CD4-positive, alpha-beta T cell treated with Interleukin-4 for 1 hour (primary cell): Measurements from ENCODE around the gene EXD1.
"Not testable (repeated sequence)": the region's sequence is repeated elsewhere in the genome, so short reads cannot be mapped to it uniquely, and the experiment has no call there.

ENCODE experiments used
- DNase-seq, 2 donors: peaks; one replicate each; pipeline ENCODE4 v3.0.0-alpha.2; 2020 to 2022

The EXD1 gene

DNA sequence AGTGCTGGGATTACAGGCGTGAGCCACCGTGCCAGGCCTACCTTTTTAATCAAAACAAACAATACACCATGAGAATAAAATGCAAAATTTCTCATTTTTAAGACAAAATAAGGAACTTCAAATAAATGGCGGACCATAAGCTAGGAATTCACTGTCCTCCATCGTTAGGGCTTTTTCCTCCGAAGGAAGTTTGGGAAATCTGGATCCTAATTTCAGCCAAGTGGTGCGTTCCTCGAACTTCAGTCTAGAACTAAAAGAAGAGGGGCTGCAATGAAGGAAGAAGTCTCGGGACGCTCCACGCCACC, 260 bp downstream of the EXD1 start:
- no peak for DNase-seq

DNA sequence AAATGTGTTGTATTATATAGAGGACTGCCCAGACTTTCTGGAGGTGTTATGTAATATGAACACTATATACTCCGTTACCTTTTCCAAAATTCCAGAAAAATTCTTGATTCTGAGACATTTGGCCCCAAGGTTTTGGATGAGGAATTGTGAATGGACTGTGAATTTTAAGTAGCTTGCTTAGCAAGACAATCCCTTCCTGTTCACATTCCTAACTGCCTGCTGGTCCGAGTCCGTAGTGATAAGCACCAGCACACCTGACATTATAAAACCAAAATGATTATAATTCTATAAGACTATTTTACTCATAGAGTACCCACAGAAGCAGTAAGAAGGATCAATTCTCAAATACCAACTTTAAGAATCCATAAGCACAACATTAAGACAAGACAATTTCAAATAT, 11.2 kb downstream of the EXD1 start:
- no peak for DNase-seq

DNA sequence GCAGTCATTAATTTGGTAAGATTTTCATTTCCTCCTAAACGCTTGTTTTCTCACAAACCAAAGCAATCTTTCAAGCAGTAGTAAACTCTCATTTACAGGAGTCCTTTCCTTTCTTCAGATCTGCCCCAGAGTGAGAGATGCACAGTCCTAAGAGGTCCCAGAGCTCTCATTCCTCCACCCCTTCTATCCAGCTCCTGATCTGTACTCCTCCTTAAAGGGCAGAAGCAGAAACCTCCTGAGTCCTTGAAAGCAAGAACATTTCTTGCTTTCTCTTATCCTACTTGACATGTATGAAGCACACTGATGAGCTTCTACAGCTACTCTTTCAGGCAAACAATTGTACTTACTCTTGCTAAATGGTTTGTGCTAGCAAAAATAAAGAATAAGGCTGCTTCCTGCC, 11.7 kb downstream of the EXD1 start:
- no peak for DNase-seq

DNA sequence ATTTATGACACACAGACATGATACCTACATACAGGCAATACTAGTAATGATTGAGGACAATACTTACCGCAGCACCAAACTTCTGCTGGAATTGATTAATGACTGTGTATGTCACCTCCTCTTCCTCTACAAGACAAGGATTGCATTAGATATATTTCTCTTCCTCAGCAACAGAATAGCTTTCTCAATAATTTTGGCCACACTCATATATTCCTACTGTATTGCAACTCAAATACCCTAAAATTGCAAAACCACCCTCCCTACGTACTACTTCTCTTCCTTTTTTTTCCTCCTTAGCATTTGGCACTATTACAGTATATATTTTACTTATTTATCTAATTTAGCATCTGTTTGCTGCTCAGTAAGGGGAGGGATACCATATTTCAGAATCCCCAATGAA, 14.8 kb downstream of the EXD1 start:
- no peak for DNase-seq

DNA sequence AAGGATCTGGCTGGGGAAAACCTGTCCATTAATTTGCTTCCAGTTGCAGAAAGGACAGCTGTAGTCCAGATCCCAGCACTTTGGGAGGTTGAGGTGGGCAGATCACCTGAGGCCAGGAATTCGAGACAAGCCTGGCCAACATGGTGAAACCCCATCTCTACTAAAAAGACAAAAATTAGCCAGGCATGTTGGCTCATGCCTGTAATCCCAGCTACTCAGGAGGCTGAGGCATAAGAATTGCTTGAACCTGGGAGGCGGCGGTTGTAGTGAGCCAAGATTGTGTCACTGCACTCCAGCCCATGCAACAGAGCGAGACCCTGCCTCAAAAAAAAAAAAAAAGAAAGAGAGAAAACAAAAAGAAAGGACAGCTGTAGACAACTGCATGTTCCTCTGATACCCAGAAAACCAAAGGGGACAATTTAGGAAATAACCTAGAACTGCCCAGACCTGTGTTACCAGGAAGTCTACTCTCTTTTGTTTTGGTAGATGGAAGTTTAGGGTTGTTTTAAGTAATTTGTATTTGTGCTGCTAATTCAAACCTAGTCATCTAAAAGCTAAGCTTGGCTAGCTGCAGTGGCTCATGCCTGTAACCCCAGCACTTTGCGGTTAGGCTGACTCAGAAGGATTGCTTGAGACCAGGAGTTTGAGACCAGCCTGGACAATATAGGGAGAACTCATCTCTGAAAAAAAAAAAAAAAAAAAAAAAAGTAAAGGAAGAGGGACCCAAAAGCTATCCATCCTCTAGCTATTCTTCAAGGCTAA, 22.7 kb downstream of the EXD1 start:
- DNase-seq = no peak

DNA sequence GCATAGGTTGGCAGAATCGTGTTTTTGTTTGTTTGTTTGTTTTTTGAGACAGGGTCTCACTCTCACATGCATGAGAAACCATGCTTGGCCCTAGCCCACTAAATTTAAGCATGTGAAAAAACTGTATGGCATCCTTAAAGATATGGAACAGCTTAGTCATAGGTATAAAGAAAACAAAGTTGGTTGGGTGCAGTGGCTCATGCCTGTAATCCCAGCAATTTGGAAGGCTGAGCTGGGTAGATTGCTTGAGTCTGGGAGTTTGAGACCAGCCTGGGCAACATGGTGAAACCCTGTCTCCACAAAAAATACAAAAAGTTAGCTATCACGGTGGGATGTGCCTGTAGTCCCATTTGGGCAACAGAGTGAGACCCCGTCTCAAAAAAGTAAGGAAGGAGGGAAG, 25.2 kb downstream of the EXD1 start:
- no peak for DNase-seq

DNA sequence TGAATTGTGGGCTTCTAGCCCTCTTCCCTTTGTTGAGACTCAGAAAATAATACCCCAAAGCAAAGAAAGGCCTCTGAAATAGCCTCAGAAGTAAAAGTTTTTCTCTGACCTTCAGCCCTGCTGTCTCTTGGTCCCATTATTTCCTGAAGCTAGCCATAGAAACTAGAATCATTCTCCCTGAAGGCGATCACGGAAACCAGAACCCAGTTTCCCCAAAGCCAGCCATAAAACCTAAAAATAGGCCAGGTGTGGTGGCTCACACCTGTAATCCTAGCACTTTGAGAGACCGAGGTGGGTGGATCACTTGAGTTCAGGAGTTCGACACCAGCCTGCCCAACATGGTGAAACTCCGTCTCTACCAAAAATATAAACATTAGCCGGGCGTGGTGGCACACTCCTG, 27.2 kb downstream of the EXD1 start:
- no peak for DNase-seq

DNA sequence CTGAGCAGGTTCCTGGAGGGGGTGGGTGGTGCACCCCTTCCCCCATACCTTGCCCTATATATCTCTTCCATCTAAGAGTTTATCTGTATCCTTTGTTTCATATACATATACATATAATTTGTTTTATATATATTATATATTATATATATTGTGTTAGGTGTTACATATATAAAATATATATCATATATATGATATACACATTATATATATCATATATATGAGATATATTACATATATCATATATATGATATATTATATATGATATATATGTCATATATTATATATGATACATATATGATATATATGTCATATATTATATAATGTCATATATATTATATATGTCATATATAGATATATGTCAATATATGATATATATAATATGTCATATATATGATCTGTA, 31.1 kb downstream of the EXD1 start:
- DNase-seq = no peak

DNA sequence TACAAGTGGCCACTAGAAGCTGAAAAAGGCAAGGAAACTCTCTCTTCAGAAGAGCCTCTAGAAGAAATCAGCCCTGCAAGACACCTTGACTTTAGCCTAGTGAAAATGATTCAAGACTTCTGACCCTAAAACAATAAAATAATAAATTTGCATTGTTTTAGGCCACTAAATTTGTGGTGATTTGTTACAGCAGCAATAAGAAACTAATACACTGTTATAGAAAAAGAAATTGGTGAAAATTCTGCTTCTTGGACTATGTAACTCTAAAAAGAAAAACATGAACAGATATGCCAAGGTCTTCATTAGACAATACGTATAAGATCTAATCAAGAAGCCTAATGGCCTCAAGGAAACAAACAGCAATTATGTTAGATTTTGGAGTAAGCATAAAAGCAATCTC, 36.1 kb downstream of the EXD1 start:
- DNase-seq = no peak

DNA sequence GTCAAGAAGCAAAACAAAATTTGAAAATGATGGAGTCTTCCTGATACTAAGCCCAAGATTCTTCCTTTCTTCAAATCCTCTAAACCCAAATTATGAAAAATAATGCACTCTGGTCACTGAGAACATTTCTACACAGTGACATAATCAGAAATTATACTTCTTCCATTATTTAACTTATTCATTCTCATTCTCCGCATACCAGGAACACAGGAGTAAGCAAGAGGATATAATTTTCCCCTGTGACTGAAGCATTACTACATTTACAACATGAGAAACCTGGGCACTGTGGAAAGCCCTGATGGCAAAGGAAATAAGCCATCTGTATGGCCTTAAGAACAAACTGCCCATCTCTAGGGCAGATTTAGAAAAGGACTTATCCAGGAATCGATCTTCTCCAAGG, 47.0 kb downstream of the EXD1 start:
- DNase-seq = no peak

DNA sequence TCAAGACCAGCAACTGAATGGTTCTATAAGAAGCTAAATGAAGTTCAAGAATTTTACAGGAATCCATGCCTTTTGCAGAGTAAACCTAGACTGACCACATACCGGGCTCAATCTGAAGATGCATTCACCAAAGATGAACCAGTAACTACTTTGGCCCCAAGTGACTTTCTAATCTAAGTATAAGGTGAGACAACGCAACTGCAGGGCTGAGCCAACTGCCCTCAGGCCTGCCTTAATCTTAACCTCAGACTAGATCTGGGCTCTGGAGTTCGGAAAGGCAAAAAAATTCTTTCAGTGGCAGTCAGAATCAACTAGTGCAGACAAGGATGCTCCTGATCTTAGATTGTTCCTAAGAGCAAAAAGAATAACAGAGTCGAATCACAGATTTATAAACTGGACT, 48.3 kb downstream of the EXD1 start:
- no peak for DNase-seq

DNA sequence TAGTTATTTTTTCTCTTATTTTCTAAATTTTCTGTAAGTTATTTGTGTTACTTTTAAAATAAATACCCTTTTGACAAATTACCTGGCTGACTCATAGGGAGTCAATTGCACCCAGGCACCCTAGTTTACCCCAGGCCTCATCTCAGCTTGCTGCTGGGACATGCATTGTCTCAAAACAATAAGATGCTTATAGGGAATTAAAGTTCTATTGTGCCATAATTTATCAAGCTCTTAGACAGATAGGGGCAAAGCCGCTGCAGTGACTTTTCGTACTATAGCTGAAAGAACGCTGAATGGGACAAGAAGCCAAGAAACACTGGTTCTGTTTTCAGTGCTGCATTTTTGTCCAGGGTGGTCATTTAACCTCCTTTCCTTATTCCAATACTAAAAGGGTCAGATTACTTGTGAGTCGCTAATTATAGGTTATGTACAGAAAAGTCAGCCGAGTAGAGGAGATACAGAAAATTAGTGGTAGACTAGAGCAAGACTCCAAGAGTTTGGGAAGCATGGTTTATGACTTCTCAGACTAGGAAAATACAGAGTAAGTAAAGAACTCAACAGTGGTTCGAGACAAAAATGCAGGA, 50.3 kb downstream of the EXD1 start:
- DNase-seq = no peak

DNA sequence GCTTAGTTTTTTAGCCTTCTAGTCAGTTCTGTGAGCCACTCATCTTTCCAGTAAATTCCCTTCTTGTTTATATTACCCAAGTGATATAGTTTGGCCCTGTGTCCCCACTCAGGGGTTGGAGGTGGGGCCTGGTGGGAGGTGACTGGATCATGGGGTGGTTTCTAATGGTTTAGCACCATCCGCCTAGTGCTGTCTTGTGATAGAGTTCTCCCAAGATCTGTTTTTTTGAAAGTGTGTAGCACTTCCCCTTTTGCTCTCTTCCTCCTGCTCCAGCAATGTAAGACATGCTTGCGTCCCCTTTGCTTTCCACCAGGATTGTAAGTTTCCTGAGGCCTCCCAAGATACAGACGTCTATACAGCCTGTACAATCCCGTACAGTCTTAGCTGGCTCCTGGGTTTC, 60.8 kb downstream of the EXD1 start:
- peak in 1 of 2 donors; percentile 15 for DNase-seq

DNA sequence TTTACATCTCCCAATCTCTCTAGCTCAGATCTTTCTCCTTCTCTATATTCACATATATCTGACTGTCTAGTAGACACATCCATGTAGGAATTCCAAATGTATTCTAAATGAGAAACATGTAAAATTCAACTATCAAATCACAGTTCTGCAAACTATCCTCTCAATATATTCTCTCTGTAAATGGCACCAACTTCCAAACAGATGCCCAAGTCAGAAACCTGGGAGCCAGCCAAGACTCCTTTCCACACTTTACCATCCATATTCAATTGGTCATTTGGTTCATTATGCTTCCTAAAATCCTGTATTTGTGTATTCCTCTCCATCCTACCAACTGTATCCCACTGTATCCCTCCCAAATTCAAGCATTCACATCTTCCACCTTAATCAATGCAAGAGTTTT, 61.5 kb downstream of the EXD1 start:
- no peak for DNase-seq

DNA sequence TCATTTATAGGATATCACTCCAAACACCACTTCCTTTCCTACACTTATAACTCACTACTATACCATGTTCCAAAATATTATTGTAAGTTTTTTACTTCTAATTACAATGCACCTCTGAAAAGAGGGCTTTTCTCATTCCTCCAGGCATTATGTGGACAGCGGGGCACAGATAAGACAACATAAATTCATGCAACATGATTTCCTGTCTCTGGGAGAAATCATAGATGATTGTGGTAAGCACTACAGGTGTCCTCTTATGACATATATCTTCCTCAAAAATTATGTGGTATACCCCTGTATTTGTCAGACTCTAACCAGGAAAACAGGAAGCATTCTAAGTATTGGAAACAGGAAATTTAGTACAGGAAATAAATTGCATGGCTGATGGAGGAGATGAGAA, 68.8 kb downstream of the EXD1 start:
- DNase-seq = no peak

DNA sequence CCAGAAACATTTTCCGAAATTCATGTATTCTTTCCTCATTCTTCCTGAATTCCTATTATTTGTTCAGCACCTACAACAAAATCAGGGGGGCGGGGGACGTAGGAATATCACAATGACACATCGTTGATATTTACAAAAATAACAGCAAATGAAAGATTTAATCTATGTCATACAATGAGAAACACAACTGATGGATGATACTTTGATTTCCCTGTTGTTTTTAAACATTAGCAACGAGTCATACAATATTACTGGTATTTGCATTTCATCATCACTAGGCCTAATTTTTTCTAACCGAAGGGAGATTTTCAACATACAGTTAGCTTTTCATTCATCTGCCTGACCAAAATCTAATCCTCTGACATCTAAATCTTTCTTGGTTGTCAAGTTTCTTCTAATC, 69.2 kb downstream of the EXD1 start:
- DNase-seq = no peak

DNA sequence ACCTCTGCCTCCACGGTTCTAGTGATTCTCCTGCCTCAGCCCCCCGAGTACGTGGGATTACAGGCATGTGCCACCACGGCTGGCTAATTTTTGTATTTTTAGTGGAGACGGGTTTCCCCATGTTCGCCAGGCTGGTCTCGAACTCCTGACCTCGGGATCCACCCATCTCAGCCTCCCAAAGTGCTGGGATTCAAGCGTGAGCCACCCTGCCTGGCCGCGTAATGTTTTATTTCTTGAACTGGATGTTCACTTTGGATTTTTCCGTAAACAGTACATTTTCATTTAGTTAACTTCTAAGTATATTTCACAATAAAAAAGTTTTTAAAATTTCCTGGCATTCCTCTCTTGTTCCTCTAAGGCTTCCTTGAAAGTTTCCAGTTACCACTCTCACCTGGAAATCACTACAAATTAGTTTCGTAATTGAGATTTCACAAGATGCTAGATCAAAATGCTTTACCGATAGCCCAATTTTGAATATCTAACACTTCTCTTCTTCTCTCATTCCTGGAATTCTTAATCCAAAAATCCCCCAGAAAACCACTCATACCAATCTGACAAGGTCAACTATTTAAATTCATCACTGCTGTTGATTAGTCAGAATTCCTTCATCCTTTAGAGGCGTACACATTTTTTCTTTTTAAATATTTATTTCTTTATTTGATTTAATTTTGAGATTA, 69.8 kb downstream of the EXD1 start:
- DNase-seq = no peak

DNA sequence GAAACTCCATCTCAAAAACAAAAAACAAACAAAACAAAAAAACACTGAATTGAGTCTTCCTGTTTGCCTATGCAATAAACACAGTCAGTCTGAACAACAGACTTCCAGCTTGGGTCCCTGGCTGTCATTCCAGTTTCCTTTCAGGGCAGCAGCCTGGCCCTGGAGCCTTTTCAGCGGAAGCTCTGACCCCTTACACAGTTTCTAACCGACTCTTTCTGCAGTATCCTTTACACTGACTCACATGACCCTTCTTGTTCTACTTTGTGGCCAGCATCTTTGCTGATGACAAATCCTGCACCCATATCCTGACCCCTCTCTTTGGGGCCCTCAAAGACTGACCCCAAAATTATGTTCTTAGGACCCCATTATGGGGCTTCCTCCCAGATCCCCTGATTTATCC, 76.1 kb downstream of the EXD1 start:
- no peak for DNase-seq

DNA sequence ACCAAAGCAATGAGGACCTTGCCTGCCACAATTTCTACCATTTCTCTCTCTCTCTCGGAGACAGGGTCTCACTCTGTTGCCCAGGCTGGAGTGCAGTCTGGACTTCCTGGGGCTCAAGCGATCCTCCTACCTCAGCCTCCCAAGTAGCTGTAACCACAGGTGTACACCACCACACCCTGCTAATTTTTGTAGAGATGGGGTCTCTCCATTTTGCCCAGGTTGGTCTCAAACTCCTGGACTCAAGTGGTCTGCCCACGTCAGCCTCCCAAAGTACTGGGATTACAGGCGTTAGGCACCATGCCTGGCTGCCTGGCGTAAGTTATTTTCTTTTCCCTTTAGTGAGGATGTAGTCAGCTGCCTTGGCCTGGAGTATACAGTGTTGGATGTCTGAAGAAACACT, 76.8 kb downstream of the EXD1 start:
- DNase-seq = no peak

DNA sequence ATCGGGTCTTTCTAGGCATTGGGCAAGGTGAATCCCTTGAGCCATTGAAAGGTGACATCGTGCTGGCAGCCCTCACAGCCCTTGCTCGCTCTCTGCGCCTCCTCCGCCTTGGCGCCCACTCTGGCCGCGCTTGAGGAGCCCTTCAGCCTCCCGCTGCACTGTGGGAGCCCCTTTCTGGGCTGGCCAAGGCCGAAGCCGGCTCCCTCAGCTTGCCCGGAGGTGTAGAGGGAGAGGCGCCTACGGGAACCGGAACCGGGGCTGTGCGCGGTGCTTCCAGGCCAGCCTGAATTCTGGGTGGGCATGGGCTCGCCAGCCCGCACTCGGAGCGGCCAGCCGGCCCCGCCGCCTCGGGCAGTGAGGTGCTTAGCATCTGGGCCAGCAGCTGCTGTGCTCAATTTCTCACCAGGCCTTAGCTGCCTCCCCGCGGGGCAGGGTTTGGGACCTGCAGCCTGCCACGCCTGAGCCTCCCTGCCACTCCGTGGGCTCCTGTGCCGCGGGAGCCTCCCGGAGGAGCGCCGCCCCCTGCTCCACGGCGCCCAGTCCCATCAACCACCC, 79.0 kb downstream of the EXD1 start:
- DNase-seq = no peak

DNA sequence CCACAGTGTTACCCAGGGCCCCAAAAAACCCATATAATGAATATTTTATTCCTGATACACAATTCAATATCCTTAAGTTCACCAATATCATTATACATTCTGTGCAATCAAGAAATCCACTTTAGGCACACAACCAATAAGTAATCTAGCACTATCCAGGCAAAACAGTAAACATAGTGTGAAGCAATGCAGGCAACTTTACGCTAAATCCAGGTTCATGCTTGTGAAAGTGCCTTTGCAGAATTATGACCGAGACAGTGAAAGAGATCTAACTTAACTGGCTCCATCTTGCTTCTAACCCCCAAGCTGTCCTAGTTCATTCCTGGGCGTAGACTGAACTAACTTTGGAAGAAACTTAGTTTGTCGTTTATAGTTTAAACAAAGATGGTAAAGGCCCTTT, 80.3 kb downstream of the EXD1 start:
- no peak for DNase-seq

DNA sequence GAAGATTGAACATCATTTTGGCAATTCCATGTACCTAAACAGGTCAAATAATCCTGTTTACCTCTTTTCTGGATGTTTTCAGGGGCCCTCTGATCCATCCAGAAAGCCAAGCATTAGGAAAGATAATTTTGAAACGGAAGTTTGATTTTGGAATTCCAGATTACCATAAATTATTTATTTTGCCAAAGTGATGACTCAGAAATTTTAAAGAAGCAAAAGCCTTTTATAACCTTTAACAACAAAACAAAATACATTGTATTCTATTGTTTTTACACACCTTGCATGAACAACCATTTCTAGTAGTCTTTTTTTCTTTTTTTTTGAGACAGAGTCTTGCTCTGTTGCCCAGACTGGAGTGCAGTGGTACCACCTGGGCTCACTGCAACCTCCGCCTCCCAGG, 82.5 kb downstream of the EXD1 start:
- DNase-seq = no peak

DNA sequence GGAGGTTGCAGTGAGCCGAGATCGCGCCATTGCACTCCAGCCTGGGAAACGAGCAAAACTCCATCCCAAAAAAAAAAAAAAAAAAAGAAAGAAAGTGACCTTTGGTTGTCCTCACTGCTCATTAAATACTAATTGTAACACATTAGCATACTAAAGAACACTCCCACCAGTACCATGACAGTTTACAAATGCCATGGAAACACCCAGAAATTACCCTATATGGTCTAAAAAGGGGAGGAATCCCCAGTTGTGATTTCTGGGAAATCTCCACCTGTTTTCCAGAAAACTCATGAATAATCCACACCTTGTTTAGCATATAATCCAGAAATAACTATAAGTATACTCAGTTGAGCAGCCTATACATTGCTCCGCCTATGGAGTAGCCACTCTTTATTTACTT, 90.9 kb downstream of the EXD1 start:
- no peak for DNase-seq

DNA sequence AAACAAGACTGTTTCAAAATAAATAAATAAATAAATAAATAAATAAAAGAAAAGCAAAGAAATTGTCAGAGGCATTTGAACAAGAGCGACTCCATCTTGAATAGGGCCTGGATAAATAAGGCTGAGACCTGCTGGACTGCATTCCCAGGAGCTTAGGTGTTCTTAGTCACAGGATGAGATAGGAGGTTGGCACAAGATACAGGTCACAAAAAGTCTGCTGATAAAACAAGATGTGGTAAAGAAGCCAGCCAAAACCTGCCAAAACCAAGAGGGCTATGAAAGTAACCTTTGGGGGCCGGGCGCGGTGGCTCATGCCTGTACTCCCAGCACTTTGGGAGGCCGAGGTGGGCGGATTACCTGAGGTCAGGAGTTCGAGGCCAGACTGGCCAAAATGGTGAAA, 91.4 kb downstream of the EXD1 start:
- DNase-seq = not testable (repeated sequence)

DNA sequence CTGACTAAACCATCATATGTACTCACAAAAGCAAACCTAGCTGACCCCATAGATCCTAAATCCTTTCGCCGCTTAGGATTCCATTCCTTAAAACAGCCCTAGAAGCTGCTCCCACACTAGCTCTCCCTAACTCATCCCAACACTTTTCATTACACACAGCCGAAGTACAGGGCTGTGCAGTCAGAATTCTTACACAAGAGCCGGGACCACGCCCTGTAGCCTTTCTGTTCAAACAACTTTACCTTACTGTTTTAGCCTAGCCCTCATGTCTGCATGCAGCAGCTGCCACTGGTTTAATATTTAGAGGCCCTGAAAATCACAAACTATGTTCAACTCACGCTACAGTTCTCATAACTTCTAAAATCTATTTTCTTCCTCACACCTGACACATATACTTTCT, 95.0 kb downstream of the EXD1 start:
- DNase-seq = not testable (repeated sequence)
